GM21528 (cell line): ENCODE measurements around the gene RASSF5.

Experiments used
- ATAC-seq: cut with Tn5 transposase; IDR thresholded peaks from one replicate; pipeline ENCODE4 v1.9.1; 2021; ENCODE audit warnings: mild to moderate bottlenecking, moderate library complexity; ENCODE audit not compliant: unreplicated experiment, low FRiP score

RASSF5 gene

GRCh38 chr1:206512058-206512850, 4.9 kb downstream of the RASSF5 start:
- ATAC-seq = no peak

GRCh38 chr1:206512851-206513180, 5.5 kb downstream of the RASSF5 start:
- ATAC-seq = no peak

GRCh38 chr1:206513312-206514111, 6.2 kb downstream of the RASSF5 start:
- ATAC-seq = no peak

- no peak for ATAC-seq
Observed at GRCh38 chr1:206514813-206515387, 7.6 kb downstream of the RASSF5 start.

- no peak for ATAC-seq
Observed at GRCh38 chr1:206516728-206516990, 9.3 kb downstream of the RASSF5 start.

- ATAC-seq = no peak
Observed at GRCh38 chr1:206517784-206518183, 10.5 kb downstream of the RASSF5 start.

- no peak for ATAC-seq
Observed at GRCh38 chr1:206518206-206518605, 10.9 kb downstream of the RASSF5 start.

GRCh38 chr1:206518743-206519142, 11.4 kb downstream of the RASSF5 start:
- no peak for ATAC-seq

GRCh38 chr1:206521127-206521526, 13.8 kb downstream of the RASSF5 start:
- ATAC-seq = no peak

- no peak for ATAC-seq
Observed at GRCh38 chr1:206521694-206522402, 14.5 kb downstream of the RASSF5 start.

GRCh38 chr1:206524739-206525364, 17.5 kb downstream of the RASSF5 start:
- no peak for ATAC-seq

GRCh38 chr1:206526064-206526911, 19.0 kb downstream of the RASSF5 start:
- ATAC-seq = no peak

GRCh38 chr1:206529425-206529824, 22.1 kb downstream of the RASSF5 start:
- ATAC-seq = no peak

GRCh38 chr1:206532368-206532767, 25.0 kb downstream of the RASSF5 start:
- no peak for ATAC-seq

- ATAC-seq = no peak
Observed at GRCh38 chr1:206534552-206534951, 27.2 kb downstream of the RASSF5 start.

- no peak for ATAC-seq
Observed at GRCh38 chr1:206535853-206536188, 28.5 kb downstream of the RASSF5 start.

- ATAC-seq = no peak
Observed at GRCh38 chr1:206537141-206537540, 29.8 kb downstream of the RASSF5 start.

- ATAC-seq = no peak
Observed at GRCh38 chr1:206538086-206538770, 30.9 kb downstream of the RASSF5 start.

- no peak for ATAC-seq
Observed at GRCh38 chr1:206538901-206539640, 31.7 kb downstream of the RASSF5 start.
